H1 (cell line): ENCODE measurements around the gene ALKAL2. TPM values are rescaled to one million over a fixed set of nuclear protein-coding genes. Genes with fewer than 3 reads are reported as not detected.

ENCODE experiments used
- CTCF ChIA-PET: fragments of 300-600 bp; sonication (Branson Sonifier 250); formaldehyde crosslinking; loops from one replicate; lab custom pipeline; 2021; ENCODE audit not compliant: partially characterized antibody; lab: Charles Lee
- POLR2A ChIA-PET: fragments of 300-600 bp; sonication (Branson Sonifier 250); formaldehyde crosslinking; loops from one replicate; lab custom pipeline; 2021; ENCODE audit warnings: inconsistent platforms; ENCODE audit not compliant: partially characterized antibody; lab: Charles Lee
- DNase-seq, 2 experiments: peaks; one replicate each; pipeline versions ENCODE4 v3.0.0 to v3.0.0-alpha.2; 2010 to 2022; ENCODE audit warnings: low spot score in 2 of 2, low read depth in 1 of 2, mixed read lengths in 1 of 2
- FAIRE-seq: peaks from 2 replicates; lab custom pipeline; 2011; peaks lifted over from hg19 to GRCh38; lab: Jason Lieb, UNC
- H2AFZ ChIP-seq: 2 replicates; pipeline ENCODE4 v1.8.1; 2012; ENCODE audit warnings: low read length, inconsistent platforms
- H2AK5ac ChIP-seq: 2 replicates; pipeline ENCODE4 v1.6.1; 2013; ENCODE audit warnings: low read depth, low read length
- H2BK120ac ChIP-seq: replicated peaks from 2 replicates; pipeline ENCODE3; 2013; ENCODE audit warnings: low read depth, low read length, inconsistent platforms
- H2BK12ac ChIP-seq: 2 replicates; pipeline ENCODE4 v1.6.1; 2013; ENCODE audit warnings: low read depth, low read length
- H2BK15ac ChIP-seq: 2 replicates; pipeline ENCODE4 v1.6.1; 2013; ENCODE audit warnings: low read length
- H2BK20ac ChIP-seq: 2 replicates; pipeline ENCODE4 v1.6.1; 2013; ENCODE audit warnings: low read length
- H2BK5ac ChIP-seq: 2 replicates; pipeline ENCODE4 v1.6.1; 2013; ENCODE audit warnings: low read depth, low read length
- H3K14ac ChIP-seq: 2 replicates; pipeline ENCODE4 v1.6.1; 2013; ENCODE audit warnings: inconsistent platforms; ENCODE audit not compliant: insufficient read length
- H3K18ac ChIP-seq: 2 replicates; pipeline ENCODE4 v1.6.1; 2013; ENCODE audit warnings: low read length; ENCODE audit errors: extremely low read depth
- H3K23ac ChIP-seq: 2 replicates; pipeline ENCODE4 v1.6.1; 2013; ENCODE audit warnings: inconsistent platforms; ENCODE audit not compliant: insufficient read length
- H3K23me2 ChIP-seq: 2 replicates; pipeline ENCODE4 v1.6.1; 2013; ENCODE audit warnings: low read depth, low read length
- H3K27ac ChIP-seq: 2 replicates; pipeline ENCODE4 v1.6.1; 2011; ENCODE audit warnings: low read depth, low read length, inconsistent platforms
- H3K27me3 ChIP-seq, 4 experiments: replicated peaks in 1 of 4; 1 replicate in 1 of 4; 2 replicates in 3 of 4; pipeline versions ENCODE4 v1.6.1 to v1.8.1; 2011 to 2013; ENCODE audit warnings: low read length in 3 of 4, mild to moderate bottlenecking in 3 of 4, inconsistent platforms in 2 of 4, mixed read lengths in 2 of 4, moderate library complexity in 1 of 4; ENCODE audit not compliant: control insufficient read depth in 3 of 4, insufficient read depth in 3 of 4; ENCODE audit errors: extremely low read depth in 1 of 4
- H3K36me3 ChIP-seq, 4 experiments: 2 replicates each; pipeline versions ENCODE4 v1.6.1 to v1.8.1; 2011 to 2013; ENCODE audit warnings: mild to moderate bottlenecking in 4 of 4, low read length in 3 of 4, moderate library complexity in 2 of 4, control low read depth in 1 of 4, inconsistent platforms in 1 of 4; ENCODE audit not compliant: insufficient read depth in 4 of 4, control insufficient read depth in 2 of 4
- H3K4ac ChIP-seq: replicated peaks from 2 replicates; pipeline ENCODE3; 2013; ENCODE audit warnings: low read length, low read depth, mixed read lengths, inconsistent platforms; ENCODE audit not compliant: insufficient read length
- H3K4me1 ChIP-seq, 4 experiments: replicated peaks in 1 of 4; 1 replicate in 1 of 4; 2 replicates in 3 of 4; pipeline versions ENCODE4 v1.6.1 to v1.8.1; 2011 to 2013; ENCODE audit warnings: low read length in 3 of 4, inconsistent platforms in 2 of 4, mixed read lengths in 1 of 4; ENCODE audit not compliant: insufficient read depth in 4 of 4, control insufficient read depth in 3 of 4
- H3K4me2 ChIP-seq, 2 experiments: 2 replicates each; pipeline versions ENCODE4 v1.6.1 to v1.8.1; 2011 to 2013; ENCODE audit warnings: low read depth in 2 of 2, low read length in 2 of 2, control low read depth in 1 of 2, inconsistent platforms in 1 of 2, mild to moderate bottlenecking in 1 of 2; ENCODE audit not compliant: insufficient read depth in 1 of 2
- H3K4me3 ChIP-seq, 4 experiments: fragments of 200-600, 300-600 bp in 1 of 4; sonication (generic), shearing (Covaris generic), sonication (Bioruptor Twin) in 1 of 4; 2 replicates each; pipeline versions ENCODE4 v1.5.1 to v1.8.1; 2011 to 2016; ENCODE audit warnings: low read length in 4 of 4, low read depth in 3 of 4, control low read depth in 2 of 4, inconsistent platforms in 2 of 4, mild to moderate bottlenecking in 2 of 4, mixed read lengths in 1 of 4, moderate library complexity in 1 of 4; ENCODE audit not compliant: insufficient read depth in 2 of 4; ENCODE audit errors: extremely low read depth in 1 of 4
- H3K56ac ChIP-seq: replicated peaks from 2 replicates; pipeline ENCODE3; 2013; ENCODE audit warnings: low read depth, mild to moderate bottlenecking, mixed read lengths, low read length, inconsistent platforms; ENCODE audit not compliant: insufficient read length
- H3K79me1 ChIP-seq: 2 replicates; pipeline ENCODE4 v1.6.1; 2013; ENCODE audit warnings: low read depth, low read length, control low read depth
- H3K79me2 ChIP-seq, 2 experiments: 2 replicates each; pipeline versions ENCODE4 v1.6.1 to v1.8.1; 2012 to 2013; ENCODE audit warnings: low read length in 2 of 2, mild to moderate bottlenecking in 2 of 2, inconsistent platforms in 1 of 2; ENCODE audit not compliant: insufficient read depth in 2 of 2, control insufficient read depth in 1 of 2
- H3K9ac ChIP-seq, 4 experiments: replicated peaks in 1 of 4; 1 replicate in 1 of 4; 2 replicates in 3 of 4; pipeline versions ENCODE4 v1.6.1 to v1.8.1; 2011 to 2013; ENCODE audit warnings: low read depth in 3 of 4, low read length in 3 of 4, control low read depth in 2 of 4, mild to moderate bottlenecking in 2 of 4, moderate library complexity in 2 of 4, inconsistent platforms in 1 of 4; ENCODE audit errors: extremely low read depth in 1 of 4
- H3K9me3 ChIP-seq, 2 experiments: 2 replicates each; pipeline versions ENCODE4 v1.6.1 to v1.8.1; 2012 to 2013; ENCODE audit warnings: mild to moderate bottlenecking in 2 of 2, moderate library complexity in 2 of 2, control low read depth in 1 of 2, inconsistent platforms in 1 of 2, low read depth in 1 of 2, low read length in 1 of 2, mixed read lengths in 1 of 2; ENCODE audit not compliant: insufficient read depth in 2 of 2
- H4K20me1 ChIP-seq, 2 experiments: replicated peaks in 1 of 2; 2 replicates each; pipeline versions ENCODE3 to v1.8.1; 2011 to 2013; ENCODE audit warnings: inconsistent platforms in 2 of 2, low read length in 2 of 2, mild to moderate bottlenecking in 1 of 2; ENCODE audit not compliant: insufficient read depth in 2 of 2, control insufficient read depth in 1 of 2
- H4K5ac ChIP-seq: 2 replicates; pipeline ENCODE4 v1.6.1; 2013; ENCODE audit warnings: low read length, low read depth, mixed read lengths, inconsistent platforms; ENCODE audit not compliant: insufficient read length
- H4K8ac ChIP-seq: 2 replicates; pipeline ENCODE4 v1.8.0; 2013; ENCODE audit warnings: mild to moderate bottlenecking, moderate library complexity, low read length, inconsistent platforms; ENCODE audit not compliant: insufficient read depth; ENCODE audit errors: extremely low read depth
- H4K91ac ChIP-seq: replicated peaks from 2 replicates; pipeline ENCODE3; 2013; ENCODE audit warnings: low read length, mixed read lengths, inconsistent platforms; ENCODE audit not compliant: insufficient read length
- ASH2L ChIP-seq: fragments of 200-600, 300-600 bp; sonication (generic); IDR thresholded peaks from one replicate; pipeline ENCODE4 v1.7.1; 2017; ENCODE audit warnings: low read length
- EP300 ChIP-seq, 2 experiments: IDR thresholded peaks; 1 replicate in 1 of 2; 2 replicates in 1 of 2; pipeline ENCODE4 v1.6.1; 2011 to 2012; ENCODE audit warnings: low read depth in 2 of 2, low read length in 2 of 2, mild to moderate bottlenecking in 2 of 2, borderline replicate concordance in 1 of 2, inconsistent platforms in 1 of 2, moderate library complexity in 1 of 2
- HDAC6 ChIP-seq: IDR thresholded peaks from one replicate; pipeline ENCODE4 v1.7.1; 2012; ENCODE audit warnings: low read depth, mild to moderate bottlenecking, inconsistent platforms, low read length, moderate library complexity
- JUND ChIP-seq: IDR thresholded peaks from 2 replicates; pipeline ENCODE4 v1.6.1; 2011; ENCODE audit warnings: mild to moderate bottlenecking, improper control_type of control experiment, low read length
- KDM5A ChIP-seq: fragments of 200-600 bp; IDR thresholded peaks from 2 replicates; pipeline ENCODE4 v1.7.1; 2012; ENCODE audit warnings: mild to moderate bottlenecking, low read length, inconsistent platforms, mixed read lengths
- RBBP5 ChIP-seq: IDR thresholded peaks from 2 replicates; pipeline ENCODE4 v1.7.1; 2012; ENCODE audit warnings: low read depth, mild to moderate bottlenecking, inconsistent platforms, low read length, moderate library complexity, borderline replicate concordance
- RNF2 ChIP-seq: fragments of 200-900, 300-1000 bp; sonication (generic); IDR thresholded peaks from 2 replicates; pipeline ENCODE4 v1.7.1; 2016; ENCODE audit warnings: borderline replicate concordance, low read depth, mild to moderate bottlenecking, antibody characterized with exemption, low read length; ENCODE audit not compliant: poor library complexity, severe bottlenecking; ENCODE audit errors: missing control alignments
- TCF12 ChIP-seq: IDR thresholded peaks from 2 replicates; pipeline ENCODE4 v1.6.1; 2011; ENCODE audit warnings: low read depth, mild to moderate bottlenecking, low read length
- YY1 ChIP-seq: IDR thresholded peaks from 2 replicates; pipeline ENCODE4 v1.6.1; 2011; ENCODE audit warnings: low read depth, mild to moderate bottlenecking, low read length
- ZNF274 ChIP-seq: IDR thresholded peaks from 2 replicates; pipeline ENCODE4 v1.7.0; 2012; ENCODE audit warnings: low read length, borderline replicate concordance; ENCODE audit errors: extremely low read depth
- WGBS, 2 experiments: shearing (Covaris generic) in 1 of 2; methylation state at CpG; one replicate each; pipeline versions ENCODE4 v1.1.6 to v1.1.7; 2013 to 2015; ENCODE audit warnings: low lambda C conversion rate in 2 of 2, mixed read lengths in 2 of 2, inconsistent platforms in 1 of 2, low coverage in 1 of 2, missing lambda C conversion rate in 1 of 2; ENCODE audit not compliant: insufficient replicate concordance in 2 of 2, insufficient coverage in 1 of 2, insufficient read length in 1 of 2; ENCODE audit errors: extremely low coverage in 1 of 2, missing lambda C conversion rate in 1 of 2; 5-methylcytosine and 5-hydroxymethylcytosine counted together
- polyA plus RNA-seq, 7 experiments: library from polyadenylated mRNA; depleted of rRNA in 3 of 7; stranded (reverse) in 5 of 7; unstranded in 2 of 7; fragments of >200 nt in 5 of 7; fragments of 200-250 nt in 2 of 7; gene quantifications; 1 replicate in 5 of 7; 2 replicates in 1 of 7; 4 replicates in 1 of 7; pipeline versions ENCODE4 v1.2.1 to v1.2.3, GENCODE V29; 2011 to 2013; ENCODE audit warnings: missing spikeins in 2 of 7, mixed read lengths in 2 of 7
- total RNA-seq: library from RNA; stranded (reverse); fragmentation: NEBNext Ultra II Directional; extraction: Animal tissue kit (Norgen Biotek cat#: 25700); gene quantifications from 2 replicates; pipeline ENCODE4 v1.2.1, GENCODE V29; 2021
- TF ChIP-seq, protein P1 (sequence below): IDR thresholded peaks from 2 replicates; pipeline ENCODE4 v1.6.1; 2012; ENCODE audit warnings: inconsistent platforms

Gene ALKAL2
- total and polyA plus RNA-seq, 2 of the 8 experiments (the other 6 are each of a cell fraction or from before 2014, with no cell fraction given) = 4.6 to 11.5 TPM

DNA sequence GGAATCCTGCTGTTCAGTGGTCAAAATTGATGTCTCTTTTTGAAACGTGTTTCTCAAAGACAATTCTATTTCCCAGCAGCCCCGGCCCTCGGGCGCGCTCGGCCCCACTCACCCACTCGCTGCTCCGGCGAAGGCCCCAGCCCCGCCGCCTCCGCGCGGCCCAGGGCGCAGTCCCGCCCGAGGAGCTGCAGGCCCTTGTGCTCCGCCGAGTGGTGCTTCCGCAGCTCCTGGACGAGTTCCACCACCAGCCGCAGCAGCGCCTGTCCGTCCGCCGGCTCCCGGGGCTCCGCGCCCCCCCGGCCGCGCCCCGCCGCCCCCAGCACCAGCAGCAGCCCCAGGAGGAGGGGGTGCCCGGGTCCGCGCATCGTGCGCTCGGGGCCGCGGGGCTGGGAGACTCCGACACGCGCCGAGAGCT lies 413 bp downstream of the ALKAL2 start:
- Histone ChIP-seq H2BK12ac (no peak overlapping the region), H4K91ac (no peak overlapping the region), H3K18ac (no peak overlapping the region; the same call in 1 of the 2 replicates), H3K27ac (no peak overlapping the region), H4K20me1 (peaks cover 2 to 7% of the 10 kb centered on the region in 2 experiments), H3K4me2 (peak overlapping the region; percentile 85 to 91), H3K79me2 (no peaks in the 10 kb centered on the region), H4K5ac (no peak overlapping the region), H3K27me3 (peaks cover 9 to 48% (median 33%) of the 10 kb centered on the region in 4 experiments), H3K9me3 (no peaks in the 10 kb centered on the region), H2BK15ac (no peak overlapping the region), H3K23me2 (peaks cover 8% of the 10 kb centered on the region; the same call in 1 of the 2 replicates), H3K4ac (no peak overlapping the region), H3K4me3 (peak overlapping the region; percentile 39 to 70 (median 45)), H3K56ac (no peak overlapping the region), H3K4me1 (peaks cover 6 to 29% (median 20%) of the 10 kb centered on the region in 4 experiments), H2BK5ac (no peak overlapping the region), H2AK5ac (no peak overlapping the region), H3K23ac (no peak overlapping the region), H3K9ac (no peak overlapping the region), H2BK20ac (no peak overlapping the region), H2AFZ (no peak overlapping the region), H3K36me3 (peaks cover 0 to 2% (median 0%) of the 10 kb centered on the region in 4 experiments; a peak in 1 of 8 replicates), H2BK120ac (no peak overlapping the region), H4K8ac (no peak overlapping the region), H3K79me1 (no peaks in the 10 kb centered on the region), H3K14ac (no peak overlapping the region)
- POLR2A ChIA-PET = interaction anchor here (1.2 to 1.9 kb wide), 3 partner anchors 11 to 23 kb away, joined by 3 to 8 read pairs (median 5); partner anchors contain the start of gene ACP1
- CTCF ChIA-PET = interaction anchor here (1.0 kb wide), 1 partner anchor 31 kb away, joined by 3 read pairs; no protein-coding TSS in a partner anchor
- DNase-seq = peak in 1 of 2 experiments; percentile 58
- FAIRE-seq = no peak
- WGBS, 2 experiments = no CpG with 5 or more reads among the region's 46 CpGs
- TF ChIP-seq, protein P1, sequence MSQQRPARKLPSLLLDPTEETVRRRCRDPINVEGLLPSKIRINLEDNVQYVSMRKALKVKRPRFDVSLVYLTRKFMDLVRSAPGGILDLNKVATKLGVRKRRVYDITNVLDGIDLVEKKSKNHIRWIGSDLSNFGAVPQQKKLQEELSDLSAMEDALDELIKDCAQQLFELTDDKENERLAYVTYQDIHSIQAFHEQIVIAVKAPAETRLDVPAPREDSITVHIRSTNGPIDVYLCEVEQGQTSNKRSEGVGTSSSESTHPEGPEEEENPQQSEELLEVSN = peak; percentile 30; the same call in 1 of the 2 replicates
- TF ChIP-seq RBBP5 (no peak; the same call in 1 of the 2 replicates), EP300 (IDR thresholded peaks at IDR 0.05; ENCODE audit: borderline replicate concordance in 1 of 2, low read depth in 2 of 2, low read length in 2 of 2) (no peak), ASH2L (peak; percentile 47), HDAC6 (no peak), YY1 (no peak), ZNF274 (no peak), KDM5A (no peak), JUND (no peak), TCF12 (no peak), RNF2 (no peak)
